ENCODE results near the gene TNS3. TPM values are rescaled to one million over a fixed set of nuclear protein-coding genes. Genes with fewer than 3 reads are reported as not detected.
"Not testable (repeated sequence)": the region's sequence is repeated elsewhere in the genome, so short reads cannot be mapped to it uniquely, and the experiment has no call there.

The TNS3 gene
- total RNA-seq, 4 donors from 2014 or later, result 27.2 to 110 (median 47.5) TPM

- DNase-seq, result no peak
- Histone ChIP-seq H3K36me3 (no peaks in the 10 kb centered on the region), H3K27ac (peak overlapping the region; percentile 57 to 62), H3K9me3 (no peaks in the 10 kb centered on the region), H3K4me3 (no peak overlapping the region), H3K4me1 (peaks cover 0 to 7% of the 10 kb centered on the region in 2 donors), H3K27me3 (no peaks in the 10 kb centered on the region)
- TF ChIP-seq CTCF (IDR thresholded peaks at IDR 0.05) (no peak), POLR2A (IDR thresholded peaks at IDR 0.05) (no peak)
- intact Hi-C loops (cut with DNase I; ENCODE audit: low total_unique reads), result no loop called here
Measured at GRCh38 chr7:47591089-47591654, 9.3 kb upstream of the TNS3 start.

- H3K9me3 ChIP-seq; H3K4me3 ChIP-seq; H3K36me3 ChIP-seq; H3K4me1 ChIP-seq; DNase-seq; intact Hi-C loops (cut with DNase I; ENCODE audit: low total_unique reads); H3K27me3 ChIP-seq: not testable (repeated sequence)
- H3K27ac ChIP-seq, result peak overlapping the region; percentile 10 to 76
Measured at GRCh38 chr7:47590215-47590614, 8.3 kb upstream of the TNS3 start.

- peaks cover 0 to 7% of the 10 kb centered on the region in 2 donors for H3K4me1 ChIP-seq
Measured at GRCh38 chr7:47588704-47589225, 6.9 kb upstream of the TNS3 start.

GRCh38 chr7:47587976-47588375, 6.1 kb upstream of the TNS3 start:
- Histone ChIP-seq H3K27ac (no peak overlapping the region), H3K9me3 (no peaks in the 10 kb centered on the region)

More at GRCh38 chr7:47588704-47589225, 6.9 kb upstream of the TNS3 start:
- Histone ChIP-seq H3K27me3 (no peaks in the 10 kb centered on the region), H3K27ac (peak overlapping the region; percentile 21 to 76), H3K9me3 (no peaks in the 10 kb centered on the region), H3K36me3 (no peaks in the 10 kb centered on the region), H3K4me3 (no peak overlapping the region)
- no peak for TF ChIP-seq CTCF (IDR thresholded peaks at IDR 0.05)
- TF ChIP-seq POLR2A (IDR thresholded peaks at IDR 0.05), result no peak
- no peak for DNase-seq
- intact Hi-C loops (cut with DNase I; ENCODE audit: low total_unique reads), result no loop called here

GRCh38 chr7:47587351-47587750, 5.4 kb upstream of the TNS3 start:
- intact Hi-C loops (cut with DNase I; ENCODE audit: low total_unique reads), result no loop called here
- H3K4me1 ChIP-seq, result peaks cover 0 to 7% of the 10 kb centered on the region in 2 donors
- no peak for DNase-seq
- TF ChIP-seq POLR2A (IDR thresholded peaks at IDR 0.05) (no peak), CTCF (IDR thresholded peaks at IDR 0.05) (no peak)
- H3K9me3 ChIP-seq, result no peaks in the 10 kb centered on the region
- H3K36me3 ChIP-seq, result no peaks in the 10 kb centered on the region
- H3K27me3 ChIP-seq, result no peaks in the 10 kb centered on the region
- no peak overlapping the region for H3K4me3 ChIP-seq
- H3K27ac ChIP-seq, result no peak overlapping the region

More at GRCh38 chr7:47587976-47588375, 6.1 kb upstream of the TNS3 start:
- H3K4me1 ChIP-seq, result peaks cover 0 to 7% of the 10 kb centered on the region in 2 donors
- intact Hi-C loops (cut with DNase I; ENCODE audit: low total_unique reads), result no loop called here
- TF ChIP-seq POLR2A (IDR thresholded peaks at IDR 0.05) (no peak), CTCF (IDR thresholded peaks at IDR 0.05) (no peak)
- no peak for DNase-seq
- no peak overlapping the region for H3K4me3 ChIP-seq
- H3K36me3 ChIP-seq, result no peaks in the 10 kb centered on the region
- no peaks in the 10 kb centered on the region for H3K27me3 ChIP-seq

Measured in uterus (tissue), 4 donors.